GM21526 (cell line): ENCODE data around the gene PDS5A.
"Not testable (repeated sequence)": the region's sequence is repeated elsewhere in the genome, so short reads cannot be mapped to it uniquely, and the experiment has no call there.

ENCODE experiments used
- ATAC-seq: cut with Tn5 transposase; IDR thresholded peaks from one replicate; pipeline ENCODE4 v1.9.1; 2021; ENCODE audit warnings: moderate library complexity; ENCODE audit not compliant: unreplicated experiment, low FRiP score

The PDS5A gene

GRCh38 chr4:39963656-39964055 lies 14.1 kb downstream of the PDS5A start:
- no peak for ATAC-seq

GRCh38 chr4:39961311-39961877 lies 16.3 kb downstream of the PDS5A start:
- no peak for ATAC-seq

DNA sequence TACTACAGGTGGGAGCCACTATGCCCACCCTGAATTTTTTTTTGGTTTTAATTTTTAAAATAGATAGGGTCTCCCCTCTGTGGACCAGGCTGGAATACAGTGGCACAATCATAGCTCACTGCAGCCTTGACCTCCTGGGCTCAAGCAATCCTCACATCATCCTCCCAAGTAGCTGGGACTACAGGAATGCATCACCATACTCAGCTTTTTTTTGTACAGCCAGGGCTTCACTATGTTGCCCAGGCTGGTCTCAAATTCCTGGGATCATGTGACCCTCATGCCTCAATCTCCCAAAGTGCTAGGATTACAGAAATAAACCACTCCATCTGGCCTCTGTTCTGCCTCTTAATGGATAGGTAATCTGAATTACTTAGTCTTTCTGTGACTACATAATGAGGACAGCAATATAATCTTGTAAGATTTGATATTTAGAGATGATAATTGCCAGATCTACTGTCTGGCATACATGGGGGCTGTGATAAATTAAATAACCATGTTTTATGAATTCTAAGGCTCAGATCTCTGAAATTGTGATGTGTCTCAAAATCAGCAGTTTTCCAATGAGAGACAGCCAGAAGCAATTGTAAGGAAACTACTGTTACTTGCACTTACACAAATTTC lies 26.7 kb downstream of the PDS5A start:
- ATAC-seq = no peak

DNA sequence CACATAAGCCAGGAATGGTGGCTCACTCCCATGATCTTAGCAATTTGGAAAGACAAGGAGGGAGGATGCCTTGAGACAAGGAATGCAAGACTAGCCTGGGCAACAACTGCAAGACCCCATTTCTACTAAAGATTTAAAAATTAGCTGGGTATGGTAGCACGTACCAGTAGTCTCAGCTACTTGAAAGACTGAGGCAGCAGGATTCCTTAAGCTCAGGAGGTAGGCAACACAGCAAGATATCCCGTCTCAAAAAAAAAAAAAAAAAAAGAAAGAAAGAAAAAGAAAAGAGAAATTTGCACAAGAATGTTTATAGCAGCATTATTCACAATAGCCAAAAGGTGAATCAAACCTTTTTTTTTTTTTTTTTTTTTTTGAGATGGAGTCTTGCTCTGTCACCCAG lies 29.7 kb downstream of the PDS5A start:
- no peak for ATAC-seq

GRCh38 chr4:39947417-39947816 lies 30.3 kb downstream of the PDS5A start:
- no peak for ATAC-seq

GRCh38 chr4:39944245-39944644 lies 33.5 kb downstream of the PDS5A start:
- ATAC-seq = not testable (repeated sequence)

DNA sequence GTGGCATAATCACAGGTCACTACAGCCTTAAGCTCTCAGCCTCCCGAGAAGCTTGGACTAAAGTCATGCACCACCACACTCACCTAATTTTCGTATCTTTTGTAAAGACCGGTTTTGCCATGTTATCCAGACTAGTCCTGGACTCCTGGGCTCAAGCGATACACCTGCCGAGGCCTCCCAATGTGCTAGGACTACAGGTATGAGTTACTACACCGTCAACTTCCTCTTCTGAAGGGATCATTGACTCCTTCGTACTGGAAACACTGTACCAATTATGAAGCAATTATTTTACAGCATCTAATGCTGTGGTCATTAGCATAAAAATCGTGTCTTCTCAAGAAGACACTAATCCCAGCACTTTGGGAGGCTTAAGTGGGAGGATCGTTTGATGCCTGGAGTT lies 35.2 kb downstream of the PDS5A start:
- no peak for ATAC-seq

- no peak for ATAC-seq
Observed at GRCh38 chr4:39941682-39942217, 36.0 kb downstream of the PDS5A start.

- ATAC-seq = no peak
Observed at GRCh38 chr4:39937683-39938268, 39.9 kb downstream of the PDS5A start.

DNA sequence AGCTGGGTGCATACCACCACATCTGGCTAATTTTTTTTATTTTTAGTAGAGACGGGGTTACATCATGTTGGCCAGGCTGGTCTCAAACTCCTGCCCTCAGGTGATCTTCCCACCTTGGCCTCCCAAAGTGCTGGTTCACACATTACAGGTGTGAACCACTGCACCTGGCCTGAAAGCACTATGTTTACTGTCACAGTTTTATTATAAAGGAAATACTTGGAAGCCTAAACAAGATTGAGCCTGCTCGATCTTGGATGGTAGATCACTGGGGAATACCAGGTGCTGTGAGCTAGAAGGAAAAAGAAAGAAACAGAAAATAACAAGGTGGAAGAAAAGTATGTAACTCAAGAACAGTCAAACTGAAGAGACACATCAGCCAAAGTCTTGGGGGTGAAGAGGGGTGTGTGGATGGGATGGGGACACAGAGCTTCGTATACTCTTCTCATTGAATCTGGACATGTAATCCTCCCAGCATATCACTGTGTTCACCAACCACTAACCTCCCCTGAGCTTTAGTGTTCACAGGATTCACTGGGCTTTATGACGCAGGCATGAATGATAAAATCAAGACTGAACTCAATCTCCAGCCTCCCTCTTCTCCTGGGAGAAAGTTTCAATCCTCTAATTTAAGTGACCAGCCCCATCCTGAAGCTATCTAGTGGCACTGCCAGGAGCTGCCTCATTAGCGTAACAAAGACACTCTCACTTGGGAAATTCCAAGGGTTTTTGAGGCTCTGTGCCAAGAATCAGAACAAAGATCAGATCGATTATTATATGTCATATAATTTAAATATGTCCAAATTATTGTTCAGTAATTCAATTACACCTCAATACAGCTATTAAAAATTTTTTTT lies 40.9 kb downstream of the PDS5A start:
- no peak for ATAC-seq

- no peak for ATAC-seq
Observed at GRCh38 chr4:39933671-39934590, 43.8 kb downstream of the PDS5A start.

DNA sequence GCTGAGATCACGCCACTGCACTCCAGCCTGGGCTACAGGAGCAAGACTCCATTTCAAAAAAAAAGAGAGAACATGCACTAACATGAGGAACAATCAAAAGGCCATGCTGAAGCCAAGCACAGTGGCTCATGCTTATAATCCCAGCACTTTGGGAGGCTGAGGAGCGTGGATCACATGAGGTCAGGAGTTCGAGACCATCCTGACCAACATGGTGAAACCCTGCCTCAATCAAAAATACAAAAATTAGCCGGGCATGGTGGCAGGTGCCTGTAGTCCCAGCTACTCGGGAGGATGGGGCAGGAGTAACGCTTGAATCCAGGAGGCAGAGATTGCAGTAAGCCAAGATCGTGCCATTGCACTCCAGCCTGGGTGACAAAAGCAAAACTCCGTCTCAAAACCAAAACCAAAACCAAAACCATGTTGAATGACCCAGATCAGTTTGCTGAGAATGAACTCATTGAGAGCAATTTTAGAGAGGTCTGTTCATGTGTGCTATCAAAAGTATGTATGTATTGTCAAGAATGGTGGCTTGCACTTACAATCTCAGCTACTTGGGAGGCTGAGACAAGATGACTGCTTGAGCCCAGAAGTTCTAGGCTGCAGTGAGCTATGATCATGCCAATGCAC lies 44.8 kb downstream of the PDS5A start:
- no peak for ATAC-seq

DNA sequence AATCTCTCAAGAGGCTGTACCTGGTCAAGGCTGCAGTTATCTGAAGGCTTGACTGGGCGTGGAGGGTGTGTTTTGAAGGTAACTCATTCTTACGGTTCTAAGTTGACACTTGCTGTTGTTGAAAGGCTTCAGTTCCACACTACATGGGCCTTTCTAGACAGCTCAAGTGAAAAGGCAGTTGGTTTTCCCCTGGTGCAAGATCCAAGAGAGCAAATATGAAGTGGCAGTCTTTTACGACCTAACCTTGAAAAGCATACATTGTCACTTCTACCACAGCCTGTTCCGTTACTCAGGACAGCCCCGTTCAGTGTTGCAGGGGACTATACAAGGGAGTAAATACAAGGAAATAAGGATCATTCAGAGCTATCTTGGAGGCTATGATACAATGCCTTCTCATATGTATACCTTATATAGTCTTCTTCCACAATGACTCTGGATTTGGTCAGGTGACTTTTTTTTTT lies 46.2 kb downstream of the PDS5A start:
- no peak for ATAC-seq

GRCh38 chr4:39928538-39928937 lies 49.2 kb downstream of the PDS5A start:
- ATAC-seq = no peak

DNA sequence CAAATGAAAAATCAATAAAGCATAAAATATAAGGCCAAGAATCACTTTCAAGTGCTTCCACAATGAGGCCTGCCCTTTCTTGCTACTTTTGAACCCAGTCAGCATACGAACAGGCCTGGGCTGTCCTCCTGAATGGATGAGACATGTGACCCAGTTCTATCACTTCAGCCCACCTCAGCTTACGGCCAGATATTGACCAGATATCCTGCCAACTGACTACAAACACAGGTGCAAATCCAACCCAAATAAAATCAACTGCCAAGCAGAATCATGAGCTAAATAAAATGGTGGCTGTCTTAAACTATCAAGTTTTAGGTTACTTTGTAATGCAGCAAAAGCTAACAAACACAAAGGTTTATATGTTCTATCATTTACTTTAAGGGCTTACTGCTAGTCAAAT lies 53.7 kb downstream of the PDS5A start:
- no peak for ATAC-seq

DNA sequence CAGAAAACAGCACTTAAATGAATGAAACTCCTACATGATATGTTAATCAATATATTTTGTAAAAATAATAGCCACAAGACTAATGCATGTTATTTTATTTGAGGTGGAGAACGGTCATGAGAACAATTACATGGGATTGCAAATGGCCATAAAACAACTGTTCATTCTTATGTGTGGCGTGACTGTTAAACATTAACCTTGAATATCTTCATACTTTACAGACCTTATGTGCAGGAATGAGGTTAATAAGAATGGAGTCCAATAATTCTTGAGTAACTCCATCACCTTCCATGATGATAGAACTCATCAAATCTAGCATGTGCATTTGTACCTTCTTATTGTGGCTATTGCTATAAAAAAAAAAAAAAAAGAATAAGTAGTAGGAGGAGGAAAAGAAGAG lies 55.3 kb downstream of the PDS5A start:
- no peak for ATAC-seq

DNA sequence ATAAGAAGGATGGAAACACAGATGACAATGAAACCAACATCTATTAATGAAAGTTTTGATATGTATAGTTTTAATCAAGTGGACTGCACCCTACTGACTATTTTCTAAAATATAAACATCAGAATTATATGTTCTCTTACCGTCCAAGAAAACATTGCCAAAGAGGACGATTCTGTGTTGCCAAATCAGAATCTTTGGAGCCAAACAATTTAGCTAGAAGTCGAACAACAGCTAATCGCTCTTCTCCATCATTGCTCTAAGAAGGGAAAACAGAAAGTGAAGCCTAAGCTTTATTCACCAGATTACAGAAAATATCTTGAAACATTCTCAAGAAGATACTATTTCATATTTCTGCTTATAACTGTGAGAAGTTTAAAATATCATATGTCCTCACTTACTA lies 64.2 kb downstream of the PDS5A start:
- no peak for ATAC-seq

GRCh38 chr4:39910064-39910463 lies 67.6 kb downstream of the PDS5A start:
- ATAC-seq = no peak

GRCh38 chr4:39908284-39908683 lies 69.4 kb downstream of the PDS5A start:
- ATAC-seq = no peak

GRCh38 chr4:39905656-39906055 lies 72.1 kb downstream of the PDS5A start:
- no peak for ATAC-seq
